Gastrocnemius medialis (tissue), 4 donors: ENCODE measurements around the gene PPP1R12B.

Source experiments
- POLR2A ChIP-seq, 2 donors: fragments of 450-650 bp; IDR thresholded peaks; one replicate each; pipeline ENCODE4 v1.6.1; 2017; ENCODE audit warnings: antibody characterized with exemption in 2 of 2, mild to moderate bottlenecking in 2 of 2, moderate library complexity in 2 of 2
- TF ChIP-seq, protein P1 (sequence below), 5 experiments: fragments of 450-650 bp in 3 of 5; fragments of 200-600 bp in 2 of 5; sonication (generic) in 2 of 5; IDR thresholded peaks in 4 of 5; conservative IDR thresholded peaks in 1 of 5; 1 replicate in 4 of 5; 2 replicates in 1 of 5; pipeline ENCODE4 v1.5.1; 2016 to 2019; ENCODE audit warnings: antibody characterized with exemption in 5 of 5, mild to moderate bottlenecking in 3 of 5, moderate library complexity in 3 of 5

DNA sequence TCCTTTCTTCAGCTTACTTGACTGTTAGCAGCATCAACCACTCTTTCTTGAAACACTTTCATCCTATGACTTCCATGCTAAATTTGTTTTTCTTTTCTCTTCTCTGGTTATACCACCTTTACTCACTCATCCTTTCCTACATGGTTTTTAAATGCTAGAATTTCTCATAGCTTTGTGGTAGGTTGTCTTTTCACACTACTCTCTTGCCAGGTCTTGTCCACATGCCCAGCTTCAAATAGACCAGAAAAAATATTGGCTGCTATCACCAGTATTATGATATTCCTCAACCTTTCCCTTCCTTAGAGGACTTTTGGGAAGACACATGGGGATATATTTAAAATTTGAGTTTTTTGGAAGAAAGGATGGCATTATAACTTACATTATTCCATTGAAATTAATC, 48.8 kb downstream of the PPP1R12B start:
- TF ChIP-seq, protein P1, sequence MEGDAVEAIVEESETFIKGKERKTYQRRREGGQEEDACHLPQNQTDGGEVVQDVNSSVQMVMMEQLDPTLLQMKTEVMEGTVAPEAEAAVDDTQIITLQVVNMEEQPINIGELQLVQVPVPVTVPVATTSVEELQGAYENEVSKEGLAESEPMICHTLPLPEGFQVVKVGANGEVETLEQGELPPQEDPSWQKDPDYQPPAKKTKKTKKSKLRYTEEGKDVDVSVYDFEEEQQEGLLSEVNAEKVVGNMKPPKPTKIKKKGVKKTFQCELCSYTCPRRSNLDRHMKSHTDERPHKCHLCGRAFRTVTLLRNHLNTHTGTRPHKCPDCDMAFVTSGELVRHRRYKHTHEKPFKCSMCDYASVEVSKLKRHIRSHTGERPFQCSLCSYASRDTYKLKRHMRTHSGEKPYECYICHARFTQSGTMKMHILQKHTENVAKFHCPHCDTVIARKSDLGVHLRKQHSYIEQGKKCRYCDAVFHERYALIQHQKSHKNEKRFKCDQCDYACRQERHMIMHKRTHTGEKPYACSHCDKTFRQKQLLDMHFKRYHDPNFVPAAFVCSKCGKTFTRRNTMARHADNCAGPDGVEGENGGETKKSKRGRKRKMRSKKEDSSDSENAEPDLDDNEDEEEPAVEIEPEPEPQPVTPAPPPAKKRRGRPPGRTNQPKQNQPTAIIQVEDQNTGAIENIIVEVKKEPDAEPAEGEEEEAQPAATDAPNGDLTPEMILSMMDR (IDR thresholded peaks at IDR 0.05 in 4 of 5, conservative IDR thresholded peaks at IDR 0.05 in 1 of 5), result no peak
- TF ChIP-seq POLR2A (IDR thresholded peaks at IDR 0.05), result no peak
